HepG2 (cell line): ENCODE data around the gene AMIGO3. TPM values are rescaled to one million over a fixed set of nuclear protein-coding genes. Genes with fewer than 3 reads are reported as not detected.

Experiments used
- AHR ChIP-seq: IDR thresholded peaks from 2 replicates; pipeline ENCODE4 v1.6.1; 2018; ENCODE audit warnings: missing genetic modification reagents, missing compliant biosample characterization
- ELF1 ChIP-seq: sonication (generic); formaldehyde crosslinking; IDR thresholded peaks from 2 replicates; pipeline ENCODE4 v1.4.0; 2020; ENCODE audit warnings: missing genetic modification reagents
- HOMEZ ChIP-seq: IDR thresholded peaks from 2 replicates; pipeline ENCODE4 v1.6.1; 2016; ENCODE audit warnings: low read depth
- NR2F1 ChIP-seq, 2 experiments: fragments of 450-650 bp in 1 of 2; formaldehyde crosslinking in 1 of 2; IDR thresholded peaks; 2 replicates each; pipeline versions ENCODE4 v1.5.0 to v1.6.1; 2016 to 2020; ENCODE audit warnings: mild to moderate bottlenecking in 1 of 2, missing compliant biosample characterization in 1 of 2, missing genetic modification reagents in 1 of 2, moderate library complexity in 1 of 2
- RAD21 ChIP-seq: fragments of 450-650 bp; formaldehyde crosslinking; IDR thresholded peaks from 2 replicates; pipeline ENCODE4 v1.5.0; 2020; ENCODE audit warnings: mild to moderate bottlenecking
- RXRB ChIP-seq: IDR thresholded peaks from 2 replicates; pipeline ENCODE4 v1.6.1; 2016; ENCODE audit warnings: borderline replicate concordance, missing genetic modification reagents, missing compliant biosample characterization
- SPEN ChIP-seq: sonication (generic); formaldehyde crosslinking; IDR thresholded peaks from 2 replicates; pipeline ENCODE4 v1.5.1; 2020; ENCODE audit warnings: low read depth, mild to moderate bottlenecking, missing genetic modification reagents
- TMF1 ChIP-seq: sonication (generic); formaldehyde crosslinking; IDR thresholded peaks from 2 replicates; pipeline ENCODE4 v1.8.1; 2022; ENCODE audit warnings: low read depth, missing genetic modification reagents
- ZBTB14 ChIP-seq: sonication (generic); formaldehyde crosslinking; IDR thresholded peaks from 2 replicates; pipeline ENCODE4 v1.4.0; 2020; ENCODE audit warnings: missing genetic modification reagents
- ZFAT ChIP-seq: sonication (generic); formaldehyde crosslinking; conservative IDR thresholded peaks from 2 replicates; pipeline ENCODE4 v1.8.1; 2023; ENCODE audit warnings: missing genetic modification reagents, inconsistent platforms
- ZHX1 ChIP-seq: sonication (generic); formaldehyde crosslinking; IDR thresholded peaks from 2 replicates; pipeline ENCODE4 v1.8.1; 2022; ENCODE audit warnings: low read depth, mild to moderate bottlenecking, missing genetic modification reagents
- ZNF33A ChIP-seq: sonication (generic); formaldehyde crosslinking; IDR thresholded peaks from 2 replicates; pipeline ENCODE4 v1.5.1; 2020; ENCODE audit warnings: missing genetic modification reagents, mild to moderate bottlenecking, moderate library complexity, borderline replicate concordance
- ZNF501 ChIP-seq: sonication (generic); formaldehyde crosslinking; IDR thresholded peaks from 2 replicates; pipeline ENCODE4 v1.5.1; 2020; ENCODE audit warnings: mild to moderate bottlenecking, moderate library complexity, missing genetic modification reagents
- ZNF644 ChIP-seq: IDR thresholded peaks from 2 replicates; pipeline ENCODE4 v1.6.1; 2016; ENCODE audit warnings: low read depth
- ZSCAN29 ChIP-seq: sonication (generic); formaldehyde crosslinking; conservative IDR thresholded peaks from 2 replicates; pipeline ENCODE4 v1.4.0; 2020; ENCODE audit warnings: mild to moderate bottlenecking, missing genetic modification reagents
- polyA plus RNA-seq, 8 experiments: library from polyadenylated mRNA; depleted of rRNA in 3 of 8; stranded (reverse) in 7 of 8; unstranded in 1 of 8; fragments of >200 nt; fragmentation: Illumina TruSeq in 4 of 8; extraction: Trizol in 4 of 8; gene quantifications; 2 replicates each; pipeline versions ENCODE4 v1.2.1 to v1.2.3, GENCODE V29; 2011 to 2016; ENCODE audit warnings: low read depth in 4 of 8, missing spikeins in 1 of 8, mixed read lengths in 1 of 8; ENCODE audit not compliant: insufficient read depth in 1 of 8
- total RNA-seq, 5 experiments: library from RNA; depleted of rRNA; stranded (reverse); fragments of >200 nt; fragmentation: Illumina TruSeq; extraction: Trizol; gene quantifications; 2 replicates each; pipeline ENCODE4 v1.2.3, GENCODE V29; 2016; ENCODE audit warnings: low read depth in 1 of 5
- TF ChIP-seq, protein P1 (sequence below): sonication (generic); formaldehyde crosslinking; IDR thresholded peaks from 2 replicates; pipeline ENCODE4 v1.4.0; 2020; ENCODE audit warnings: missing genetic modification reagents, borderline replicate concordance
- TF ChIP-seq, protein P2 (sequence below): sonication (generic); formaldehyde crosslinking; IDR thresholded peaks from 2 replicates; pipeline ENCODE4 v1.9.0; 2022; ENCODE audit warnings: missing genetic modification reagents, mild to moderate bottlenecking, borderline replicate concordance

Gene AMIGO3
- total and polyA plus RNA-seq, 2 of the 13 experiments (the other 11 are each of a cell fraction or from before 2014, with no cell fraction given), result 0.35 TPM; not detected in 1

GRCh38 chr3:49723628-49724551 is 4.4 kb upstream of the AMIGO3 start, which contains the start of gene GMPPB (continued):
- TF ChIP-seq ZHX1, result peak; percentile 49; the same call in 1 of the 2 replicates
- TF ChIP-seq ZNF33A (CRISPR knock-in tag), result no peak
- peak; percentile 78 for TF ChIP-seq ZNF501 (CRISPR knock-in tag)
- TF ChIP-seq RAD21 (CRISPR knock-in tag), result peak; percentile 63
- peak; percentile 57 for TF ChIP-seq ELF1
- TF ChIP-seq, protein P1, sequence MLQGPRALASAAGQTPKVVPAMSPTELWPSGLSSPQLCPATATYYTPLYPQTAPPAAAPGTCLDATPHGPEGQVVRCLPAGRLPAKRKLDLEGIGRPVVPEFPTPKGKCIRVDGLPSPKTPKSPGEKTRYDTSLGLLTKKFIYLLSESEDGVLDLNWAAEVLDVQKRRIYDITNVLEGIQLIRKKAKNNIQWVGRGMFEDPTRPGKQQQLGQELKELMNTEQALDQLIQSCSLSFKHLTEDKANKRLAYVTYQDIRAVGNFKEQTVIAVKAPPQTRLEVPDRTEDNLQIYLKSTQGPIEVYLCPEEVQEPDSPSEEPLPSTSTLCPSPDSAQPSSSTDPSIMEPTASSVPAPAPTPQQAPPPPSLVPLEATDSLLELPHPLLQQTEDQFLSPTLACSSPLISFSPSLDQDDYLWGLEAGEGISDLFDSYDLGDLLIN, result no peak; the same call in 1 of the 2 replicates
- TF ChIP-seq, protein P2, sequence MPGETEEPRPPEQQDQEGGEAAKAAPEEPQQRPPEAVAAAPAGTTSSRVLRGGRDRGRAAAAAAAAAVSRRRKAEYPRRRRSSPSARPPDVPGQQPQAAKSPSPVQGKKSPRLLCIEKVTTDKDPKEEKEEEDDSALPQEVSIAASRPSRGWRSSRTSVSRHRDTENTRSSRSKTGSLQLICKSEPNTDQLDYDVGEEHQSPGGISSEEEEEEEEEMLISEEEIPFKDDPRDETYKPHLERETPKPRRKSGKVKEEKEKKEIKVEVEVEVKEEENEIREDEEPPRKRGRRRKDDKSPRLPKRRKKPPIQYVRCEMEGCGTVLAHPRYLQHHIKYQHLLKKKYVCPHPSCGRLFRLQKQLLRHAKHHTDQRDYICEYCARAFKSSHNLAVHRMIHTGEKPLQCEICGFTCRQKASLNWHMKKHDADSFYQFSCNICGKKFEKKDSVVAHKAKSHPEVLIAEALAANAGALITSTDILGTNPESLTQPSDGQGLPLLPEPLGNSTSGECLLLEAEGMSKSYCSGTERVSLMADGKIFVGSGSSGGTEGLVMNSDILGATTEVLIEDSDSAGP (CRISPR knock-in tag), result peak; percentile 78; the same call in 1 of the 2 replicates
- no peak; the same call in 1 of the 2 replicates for TF ChIP-seq TMF1 (CRISPR knock-in tag)
- TF ChIP-seq RXRB (CRISPR knock-in tag), result no peak; the same call in 1 of the 2 replicates
- TF ChIP-seq SPEN (CRISPR knock-in tag), result peak; percentile 77
- no peak for TF ChIP-seq ZFAT (CRISPR knock-in tag)
- no peak for TF ChIP-seq ZBTB14 (CRISPR knock-in tag)
- TF ChIP-seq ZSCAN29 (CRISPR knock-in tag), result peak; percentile 72; the same call in 1 of the 2 replicates
- no peak for TF ChIP-seq NR2F1 (CRISPR knock-in tag; IDR thresholded peaks at IDR 0.05)
- 0 out of 2 replicates have a peak, but pooled peaks have one; percentile 17 for TF ChIP-seq AHR (CRISPR knock-in tag)
- no peak for TF ChIP-seq HOMEZ
- TF ChIP-seq ZNF644 (CRISPR knock-in tag), result no peak
